Transverse colon (tissue), 4 donors: Measurements from ENCODE around the gene ASCL1. TPM values are rescaled to one million over a fixed set of nuclear protein-coding genes. Genes with fewer than 3 reads are reported as not detected.

ENCODE experiments used
- DNase-seq: peaks from one replicate; pipeline ENCODE4 v3.0.0-alpha.2; 2019
- H3K27ac ChIP-seq, 4 donors: fragments of 200-600 bp; sonication (generic); 2 replicates each; pipeline ENCODE4 v1.5.1; 2016 to 2018; ENCODE audit warnings: inconsistent platforms in 4 of 4
- H3K27me3 ChIP-seq: fragments of 200-600 bp; sonication (generic); 2 replicates; pipeline ENCODE4 v1.5.1; 2017; ENCODE audit warnings: inconsistent platforms
- H3K36me3 ChIP-seq, 4 donors: fragments of 200-600 bp; sonication (generic); 2 replicates each; pipeline ENCODE4 v1.5.1; 2017 to 2019; ENCODE audit warnings: inconsistent platforms in 4 of 4
- H3K4me1 ChIP-seq, 4 donors: fragments of 200-600 bp; sonication (generic); 2 replicates each; pipeline ENCODE4 v1.5.1; 2017 to 2020; ENCODE audit warnings: inconsistent platforms in 4 of 4
- H3K4me3 ChIP-seq, 4 donors: fragments of 200-600 bp; sonication (generic); 1 replicate in 1 of 4; 2 replicates in 3 of 4; pipeline versions ENCODE4 v1.5.1 to v1.6.1; 2017 to 2019; ENCODE audit warnings: inconsistent platforms in 4 of 4
- H3K9me3 ChIP-seq, 2 donors: fragments of 200-600 bp; sonication (generic); 2 replicates each; pipeline ENCODE4 v1.5.1; 2017 to 2019; ENCODE audit warnings: inconsistent platforms in 2 of 2
- EP300 ChIP-seq: sonication (generic); formaldehyde crosslinking; IDR thresholded peaks from one replicate; pipeline ENCODE4 v1.6.1; 2017; ENCODE audit warnings: antibody characterized with exemption, low read depth
- POLR2A ChIP-seq: fragments of 450-650 bp; IDR thresholded peaks from one replicate; pipeline ENCODE4 v1.6.1; 2016; ENCODE audit warnings: antibody characterized with exemption, mild to moderate bottlenecking, moderate library complexity
- POLR2AphosphoS5 ChIP-seq, 3 donors: sonication (generic); formaldehyde crosslinking; IDR thresholded peaks; one replicate each; pipeline ENCODE4 v1.6.1; 2016; ENCODE audit warnings: antibody characterized with exemption in 3 of 3
- WGBS, 2 donors: methylation state at CpG; one replicate each; pipeline ENCODE4 v1.1.5; 2018; ENCODE audit warnings: low coverage in 1 of 2; 5-methylcytosine and 5-hydroxymethylcytosine counted together
- in situ Hi-C, 4 donors: fragments of 200-750 bp; cut with MboI; loops; one replicate each; pipeline versions ENCODE4 v1.15.0 to v1.15.1; 2017; ENCODE audit warnings: low sequenced_read_pairs in 3 of 4, low pct_ligation_motif_present in 1 of 4, low pct_unique_long_range_greater_than_20kb in 1 of 4
- intact Hi-C: fragments of 100-400 bp; cut with DNase I; formaldehyde crosslinking; loops from one replicate; pipeline ENCODE4 v1.15.1; 2023; ENCODE audit warnings: low total_unique reads
- total RNA-seq, 4 donors: library from RNA; depleted of rRNA; stranded (reverse); fragments of >200 nt; gene quantifications; one replicate each; pipeline ENCODE4 v1.1.0, GENCODE V29; 2016
- TF ChIP-seq, protein P1 (sequence below), 5 experiments: fragments of 200-600 bp in 3 of 5; fragments of 450-650 bp in 2 of 5; sonication (generic) in 3 of 5; IDR thresholded peaks; 1 replicate in 2 of 5; 2 replicates in 3 of 5; pipeline ENCODE4 v1.5.1; 2016 to 2017; ENCODE audit warnings: antibody characterized with exemption in 5 of 5, inconsistent platforms in 3 of 5, mild to moderate bottlenecking in 2 of 5, moderate library complexity in 1 of 5

Gene ASCL1
- total RNA-seq, 4 donors from 2014 or later = not detected

DNA sequence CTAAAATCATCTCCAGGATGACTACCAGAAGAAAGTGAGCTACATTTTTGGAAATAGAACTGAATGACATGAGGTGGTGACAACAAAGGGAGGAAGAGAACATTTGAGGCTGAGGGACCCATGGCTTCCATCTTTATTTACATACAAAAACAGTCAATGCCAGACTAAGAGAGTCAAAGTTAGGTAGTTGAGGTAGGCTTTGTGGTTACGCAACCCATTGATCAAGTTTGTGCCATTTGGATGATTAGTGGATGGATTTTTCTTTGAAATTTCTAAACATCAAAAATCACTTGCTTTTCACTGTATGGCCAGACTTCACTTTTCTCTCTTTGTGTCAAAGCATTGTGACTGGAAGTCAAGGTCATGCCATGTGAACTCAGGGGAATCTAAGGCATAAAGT lies 22.9 kb downstream of the ASCL1 start:
- DNase-seq = no peak
- WGBS, 2 donors = 95 to 100% methylated on average over 1 of the region's 1 CpG
- H3K4me1 ChIP-seq = no peaks in the 10 kb centered on the region
- intact Hi-C loops (no loop called here), in situ Hi-C loops (no loop called here)
- H3K36me3 ChIP-seq = no peaks in the 10 kb centered on the region
- H3K9me3 ChIP-seq = no peaks in the 10 kb centered on the region
- no peaks in the 10 kb centered on the region for H3K27me3 ChIP-seq
- no peak overlapping the region for H3K4me3 ChIP-seq
- TF ChIP-seq POLR2AphosphoS5 (IDR thresholded peaks at IDR 0.05) (no peak), POLR2A (no peak), EP300 (no peak)
- TF ChIP-seq, protein P1, sequence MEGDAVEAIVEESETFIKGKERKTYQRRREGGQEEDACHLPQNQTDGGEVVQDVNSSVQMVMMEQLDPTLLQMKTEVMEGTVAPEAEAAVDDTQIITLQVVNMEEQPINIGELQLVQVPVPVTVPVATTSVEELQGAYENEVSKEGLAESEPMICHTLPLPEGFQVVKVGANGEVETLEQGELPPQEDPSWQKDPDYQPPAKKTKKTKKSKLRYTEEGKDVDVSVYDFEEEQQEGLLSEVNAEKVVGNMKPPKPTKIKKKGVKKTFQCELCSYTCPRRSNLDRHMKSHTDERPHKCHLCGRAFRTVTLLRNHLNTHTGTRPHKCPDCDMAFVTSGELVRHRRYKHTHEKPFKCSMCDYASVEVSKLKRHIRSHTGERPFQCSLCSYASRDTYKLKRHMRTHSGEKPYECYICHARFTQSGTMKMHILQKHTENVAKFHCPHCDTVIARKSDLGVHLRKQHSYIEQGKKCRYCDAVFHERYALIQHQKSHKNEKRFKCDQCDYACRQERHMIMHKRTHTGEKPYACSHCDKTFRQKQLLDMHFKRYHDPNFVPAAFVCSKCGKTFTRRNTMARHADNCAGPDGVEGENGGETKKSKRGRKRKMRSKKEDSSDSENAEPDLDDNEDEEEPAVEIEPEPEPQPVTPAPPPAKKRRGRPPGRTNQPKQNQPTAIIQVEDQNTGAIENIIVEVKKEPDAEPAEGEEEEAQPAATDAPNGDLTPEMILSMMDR (IDR thresholded peaks at IDR 0.05) = no peak
- no peak overlapping the region for H3K27ac ChIP-seq

DNA sequence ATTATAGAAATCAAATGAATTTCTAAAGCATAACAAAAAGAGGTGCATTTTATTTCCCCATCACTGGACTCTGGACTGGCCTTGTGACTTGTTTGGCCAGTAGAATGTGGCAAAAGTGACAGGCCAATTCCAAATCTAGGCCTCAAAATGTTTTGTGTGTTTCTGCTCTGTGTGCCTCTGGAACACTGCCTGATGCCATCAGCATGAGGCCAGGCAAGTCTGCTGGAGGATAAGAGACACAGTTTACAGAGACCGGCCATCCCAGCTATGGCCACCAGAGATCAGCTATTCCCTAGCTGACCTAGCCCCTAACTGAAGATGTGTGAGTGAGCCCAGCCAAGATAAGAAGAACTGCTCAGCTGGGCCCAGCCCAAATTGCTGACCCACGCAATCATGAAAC lies 32.9 kb downstream of the ASCL1 start:
- H3K9me3 ChIP-seq = no peaks in the 10 kb centered on the region
- in situ Hi-C loops (no loop called here), intact Hi-C loops (no loop called here)
- no peaks in the 10 kb centered on the region for H3K27me3 ChIP-seq
- no peak overlapping the region for H3K27ac ChIP-seq
- TF ChIP-seq POLR2A (no peak), EP300 (no peak), POLR2AphosphoS5 (IDR thresholded peaks at IDR 0.05) (no peak)
- TF ChIP-seq, protein P1 (IDR thresholded peaks at IDR 0.05) = no peak
- H3K36me3 ChIP-seq = no peaks in the 10 kb centered on the region
- no peak for DNase-seq
- WGBS, 2 donors = 63% methylated on average over 2 of the region's 2 CpGs; no CpG with 5 or more reads in 1 of the 2 donors
- no peak overlapping the region for H3K4me3 ChIP-seq
- no peaks in the 10 kb centered on the region for H3K4me1 ChIP-seq

DNA sequence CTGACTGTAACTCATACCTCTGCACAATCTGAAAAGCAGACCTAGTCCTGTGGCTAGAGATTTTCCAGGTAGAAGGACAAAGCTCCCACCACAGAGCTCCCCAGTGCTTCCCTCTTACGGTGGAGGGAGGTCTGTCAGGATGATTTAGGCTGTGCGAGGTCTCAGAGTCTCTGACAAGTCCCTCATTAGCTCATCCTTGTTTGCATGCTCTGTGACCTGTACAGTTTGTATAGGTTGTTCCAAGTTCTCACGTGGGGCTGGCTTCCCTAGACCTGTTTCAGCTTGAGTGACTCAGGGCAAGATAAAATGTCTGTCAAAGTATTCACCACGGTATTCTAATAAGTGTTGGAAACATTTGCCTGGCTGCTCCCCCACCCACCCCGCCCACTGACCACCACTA lies 34.8 kb downstream of the ASCL1 start:
- in situ Hi-C loops = no loop called here
- no peak overlapping the region for H3K27ac ChIP-seq

DNA sequence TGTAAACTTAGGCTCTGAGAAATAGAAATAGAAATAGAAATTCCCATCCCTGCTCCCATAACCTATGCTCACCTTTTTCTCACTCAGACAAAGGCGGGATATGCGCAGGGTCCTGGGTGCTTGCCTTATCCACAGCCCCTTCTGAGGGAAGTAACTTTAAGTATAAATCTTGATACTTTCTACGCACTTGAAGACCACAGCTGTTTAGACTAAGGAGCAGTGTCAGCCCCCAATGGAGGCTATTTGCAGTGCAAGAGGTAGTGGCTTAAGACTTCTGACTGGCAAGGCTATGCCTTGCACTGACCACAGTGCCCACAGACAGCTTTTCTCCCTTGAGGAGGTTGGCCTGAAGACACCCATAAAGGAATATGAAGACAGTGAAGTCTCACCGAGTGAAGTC lies 35.2 kb downstream of the ASCL1 start:
- H3K9me3 ChIP-seq = no peaks in the 10 kb centered on the region
- intact Hi-C loops = no loop called here
- WGBS, 2 donors = 83 to 90% methylated on average over 1 to 4 of the region's 4 CpGs
- H3K4me1 ChIP-seq = no peaks in the 10 kb centered on the region
- TF ChIP-seq, protein P1 (IDR thresholded peaks at IDR 0.05) = no peak
- TF ChIP-seq POLR2A (no peak), POLR2AphosphoS5 (IDR thresholded peaks at IDR 0.05) (no peak), EP300 (no peak)
- H3K36me3 ChIP-seq = no peaks in the 10 kb centered on the region
- H3K27ac ChIP-seq = no peak overlapping the region
- in situ Hi-C loops = no loop called here
- no peak overlapping the region for H3K4me3 ChIP-seq
- no peak for DNase-seq
- no peaks in the 10 kb centered on the region for H3K27me3 ChIP-seq

More for the DNA sequence above, 34.8 kb downstream of the ASCL1 start:
- TF ChIP-seq EP300 = no peak
- no peak for TF ChIP-seq POLR2A
- no peak for TF ChIP-seq POLR2AphosphoS5 (IDR thresholded peaks at IDR 0.05)
- TF ChIP-seq, protein P1 (IDR thresholded peaks at IDR 0.05) = no peak
- WGBS, 2 donors = 32 to 48% methylated on average over 2 to 5 of the region's 5 CpGs
- intact Hi-C loops = no loop called here
- no peak for DNase-seq
- H3K4me1 ChIP-seq = no peaks in the 10 kb centered on the region
- H3K4me3 ChIP-seq = no peak overlapping the region
- H3K9me3 ChIP-seq = no peaks in the 10 kb centered on the region
- H3K27me3 ChIP-seq = no peaks in the 10 kb centered on the region
- no peaks in the 10 kb centered on the region for H3K36me3 ChIP-seq
